ENCODE data around the gene C16orf78. TPM values are rescaled to one million over a fixed set of nuclear protein-coding genes. Genes with fewer than 3 reads are reported as not detected.

Gene C16orf78
- total RNA-seq, 4 donors from 2014 or later: not detected

GRCh38 chr16:49342336-49343265 lies 31.0 kb upstream of the C16orf78 start:
- peaks cover 10% of the 10 kb centered on the region for H3K27me3 ChIP-seq
- no peaks in the 10 kb centered on the region for H3K9me3 ChIP-seq
- in situ Hi-C loops (cut with MboI; ENCODE audit: low pct_ligation_motif_present in 1 of 4, low pct_unique_long_range_greater_than_20kb in 1 of 4, low sequenced_read_pairs in 3 of 4) (loop anchor here in 1 of 4 donors (10.0 kb wide), 1 partner anchor 648 kb away; no protein-coding TSS in a partner anchor), intact Hi-C loops (cut with DNase I; ENCODE audit: low total_unique reads) (no loop called here)
- H3K4me1 ChIP-seq: no peaks in the 10 kb centered on the region
- TF ChIP-seq POLR2AphosphoS5 (IDR thresholded peaks at IDR 0.05): no peak
- no peak for TF ChIP-seq POLR2A (IDR thresholded peaks at IDR 0.05)
- no peak for TF ChIP-seq CTCF (IDR thresholded peaks at IDR 0.05)
- TF ChIP-seq EP300 (IDR thresholded peaks at IDR 0.05; ENCODE audit: low read depth): no peak
- no peaks in the 10 kb centered on the region for H3K36me3 ChIP-seq
- DNase-seq: no peak
- H3K27ac ChIP-seq: no peak overlapping the region
- 53 to 63% methylated on average over 5 to 8 of the region's 8 CpGs for WGBS, 2 donors (ENCODE audit: low coverage in 1 of 2)
- H3K4me3 ChIP-seq: no peak overlapping the region

DNA sequence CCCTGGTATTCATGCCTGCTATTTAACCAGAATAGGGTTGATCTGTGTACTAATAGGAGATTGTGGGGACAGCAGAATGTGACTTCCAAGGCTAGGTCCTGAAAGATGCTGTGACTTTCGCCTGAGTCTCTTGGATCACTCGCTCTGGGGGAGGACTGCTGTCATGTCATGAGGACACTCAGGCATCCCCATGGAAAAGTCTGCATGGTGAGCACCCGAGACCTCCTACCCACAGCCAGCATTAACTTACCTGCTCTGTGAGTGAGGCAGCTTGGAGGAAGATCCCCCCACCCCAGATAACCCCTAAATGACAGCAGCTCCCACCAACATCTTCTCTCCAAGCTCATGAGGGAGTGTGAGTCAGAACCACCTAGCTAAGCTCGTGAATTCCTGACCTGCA lies 30.3 kb upstream of the C16orf78 start:
- intact Hi-C loops (cut with DNase I; ENCODE audit: low total_unique reads) (no loop called here), in situ Hi-C loops (cut with MboI; ENCODE audit: low pct_ligation_motif_present in 1 of 4, low pct_unique_long_range_greater_than_20kb in 1 of 4, low sequenced_read_pairs in 3 of 4) (loop anchor here in 1 of 4 donors (10.0 kb wide), 1 partner anchor 648 kb away; no protein-coding TSS in a partner anchor)
- no peaks in the 10 kb centered on the region for H3K4me1 ChIP-seq
- no peak for TF ChIP-seq EP300 (IDR thresholded peaks at IDR 0.05; ENCODE audit: low read depth)
- no peak for TF ChIP-seq POLR2AphosphoS5 (IDR thresholded peaks at IDR 0.05)
- TF ChIP-seq CTCF (IDR thresholded peaks at IDR 0.05): no peak
- TF ChIP-seq POLR2A (IDR thresholded peaks at IDR 0.05): no peak
- no peak overlapping the region for H3K27ac ChIP-seq
- peaks cover 13% of the 10 kb centered on the region for H3K27me3 ChIP-seq
- no peaks in the 10 kb centered on the region for H3K9me3 ChIP-seq
- H3K4me3 ChIP-seq: no peak overlapping the region
- H3K36me3 ChIP-seq: no peaks in the 10 kb centered on the region
- no peak for DNase-seq
- 44 to 52% methylated on average over 1 to 4 of the region's 4 CpGs for WGBS, 2 donors (ENCODE audit: low coverage in 1 of 2)

DNA sequence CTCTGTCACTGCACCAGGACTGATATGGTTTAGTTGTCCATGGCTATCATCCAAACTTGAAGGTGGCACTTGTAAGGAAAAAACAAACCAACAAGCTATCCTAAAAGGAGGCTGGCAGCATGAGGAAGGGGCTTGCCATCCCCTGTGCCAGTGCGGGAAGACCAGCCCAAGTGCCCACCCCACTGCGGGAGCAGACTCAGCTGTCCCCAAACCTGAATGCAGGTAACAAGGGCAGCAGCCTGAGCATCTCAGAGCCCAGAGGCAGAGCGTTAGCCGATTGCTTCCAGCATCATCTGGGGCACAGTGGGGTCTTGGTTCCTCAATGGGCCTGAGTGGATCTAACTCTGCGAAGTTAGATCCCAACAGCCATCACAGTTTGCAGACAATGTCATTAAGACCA lies 29.2 kb upstream of the C16orf78 start:
- no peak for DNase-seq
- Histone ChIP-seq H3K4me3 (no peak overlapping the region), H3K9me3 (no peaks in the 10 kb centered on the region), H3K27ac (no peak overlapping the region), H3K4me1 (no peaks in the 10 kb centered on the region), H3K36me3 (no peaks in the 10 kb centered on the region), H3K27me3 (peaks cover 9% of the 10 kb centered on the region)
- 82% methylated on average over 5 of the region's 5 CpGs; no CpG with 5 or more reads in 1 of the 2 donors for WGBS, 2 donors (ENCODE audit: low coverage in 1 of 2)
- TF ChIP-seq POLR2AphosphoS5 (IDR thresholded peaks at IDR 0.05) (no peak), EP300 (IDR thresholded peaks at IDR 0.05; ENCODE audit: low read depth) (no peak), POLR2A (IDR thresholded peaks at IDR 0.05) (no peak), CTCF (IDR thresholded peaks at IDR 0.05) (no peak)
- intact Hi-C loops (cut with DNase I; ENCODE audit: low total_unique reads) (no loop called here), in situ Hi-C loops (cut with MboI; ENCODE audit: low pct_ligation_motif_present in 1 of 4, low pct_unique_long_range_greater_than_20kb in 1 of 4, low sequenced_read_pairs in 3 of 4) (loop anchor here in 1 of 4 donors (10.0 kb wide), 1 partner anchor 650 kb away; no protein-coding TSS in a partner anchor)

GRCh38 chr16:49345829-49346228 lies 27.8 kb upstream of the C16orf78 start:
- in situ Hi-C loops (cut with MboI; ENCODE audit: low pct_ligation_motif_present in 1 of 4, low pct_unique_long_range_greater_than_20kb in 1 of 4, low sequenced_read_pairs in 3 of 4): loop anchor here in 1 of 4 donors (10.0 kb wide), 1 partner anchor 651 kb away; no protein-coding TSS in a partner anchor

More at GRCh38 chr16:49345829-49346228, 27.8 kb upstream of the C16orf78 start:
- no peak for DNase-seq
- Histone ChIP-seq H3K36me3 (no peaks in the 10 kb centered on the region), H3K4me3 (no peak overlapping the region), H3K27ac (no peak overlapping the region), H3K27me3 (peaks cover 19% of the 10 kb centered on the region), H3K4me1 (no peaks in the 10 kb centered on the region), H3K9me3 (no peaks in the 10 kb centered on the region)
- TF ChIP-seq POLR2AphosphoS5 (IDR thresholded peaks at IDR 0.05): no peak
- TF ChIP-seq POLR2A (IDR thresholded peaks at IDR 0.05): no peak
- TF ChIP-seq EP300 (IDR thresholded peaks at IDR 0.05; ENCODE audit: low read depth): no peak
- 32 to 43% methylated on average over 2 to 4 of the region's 4 CpGs for WGBS, 2 donors (ENCODE audit: low coverage in 1 of 2)
- intact Hi-C loops (cut with DNase I; ENCODE audit: low total_unique reads): no loop called here
